ENCODE results near the gene ANKRD40CL.

The ANKRD40CL gene

GRCh38 chr17:50770346-50770745, 3.0 kb upstream of the ANKRD40CL start:
- no peak for DNase-seq (ENCODE audit: extremely low read depth, low read depth)
- TF ChIP-seq CTCF (IDR thresholded peaks at IDR 0.05; ENCODE audit: low read depth, low read length, missing control alignments) = no peak
- H3K4me3 ChIP-seq (replicated peaks; ENCODE audit: low read depth, low read length) = no peak overlapping the region

GRCh38 chr17:50769884-50770283, 2.6 kb upstream of the ANKRD40CL start:
- H3K4me3 ChIP-seq (replicated peaks; ENCODE audit: low read depth, low read length) = no peak overlapping the region
- TF ChIP-seq CTCF (IDR thresholded peaks at IDR 0.05; ENCODE audit: low read depth, low read length, missing control alignments) = no peak
- no peak for DNase-seq (ENCODE audit: extremely low read depth, low read depth)

- no peak overlapping the region for H3K4me3 ChIP-seq (replicated peaks; ENCODE audit: low read depth, low read length)
- TF ChIP-seq CTCF (IDR thresholded peaks at IDR 0.05; ENCODE audit: low read depth, low read length, missing control alignments) = no peak
- no peak for DNase-seq (ENCODE audit: extremely low read depth, low read depth)
These were observed 1.0 kb upstream of the ANKRD40CL start for GRCh38 chr17:50768346-50768761.

- TF ChIP-seq CTCF (IDR thresholded peaks at IDR 0.05; ENCODE audit: low read depth, low read length, missing control alignments) = no peak
- H3K4me3 ChIP-seq (replicated peaks; ENCODE audit: low read depth, low read length) = no peak overlapping the region
- DNase-seq (ENCODE audit: extremely low read depth, low read depth) = no peak
These were observed 288 bp downstream of the ANKRD40CL start for GRCh38 chr17:50767030-50767429.

GRCh38 chr17:50766222-50767023, 895 bp downstream of the ANKRD40CL start:
- TF ChIP-seq CTCF (IDR thresholded peaks at IDR 0.05; ENCODE audit: low read depth, low read length, missing control alignments) = no peak
- no peak overlapping the region for H3K4me3 ChIP-seq (replicated peaks; ENCODE audit: low read depth, low read length)
- DNase-seq (ENCODE audit: extremely low read depth, low read depth) = no peak

- DNase-seq (ENCODE audit: extremely low read depth, low read depth) = no peak
- H3K4me3 ChIP-seq (replicated peaks; ENCODE audit: low read depth, low read length) = no peak overlapping the region
- TF ChIP-seq CTCF (IDR thresholded peaks at IDR 0.05; ENCODE audit: low read depth, low read length, missing control alignments) = no peak
These were observed 1.7 kb downstream of the ANKRD40CL start for GRCh38 chr17:50765454-50766221.

Data from HFF-Myc (cell line).